HAP-1 (cell line): ENCODE data around the gene JPT2.

Experiments
- DNase-seq, 2 experiments: peaks; one replicate each; pipeline ENCODE4 v3.0.0-alpha.2; 2016 to 2020; ENCODE audit warnings: low spot score in 2 of 2
- H3K27me3 ChIP-seq: fragments of 250-450 bp; sonication (Bioruptor Pico); 2 replicates; pipeline ENCODE4 v1.5.1; 2020; ENCODE audit warnings: low read depth, mild to moderate bottlenecking, moderate library complexity
- H3K36me3 ChIP-seq: fragments of 250-450 bp; sonication (Bioruptor Pico); replicated peaks from 2 replicates; pipeline ENCODE4 v1.5.1; 2020; ENCODE audit warnings: mild to moderate bottlenecking
- H3K4me1 ChIP-seq: fragments of 250-450 bp; sonication (Bioruptor Pico); 2 replicates; pipeline ENCODE4 v1.5.1; 2020; ENCODE audit warnings: mild to moderate bottlenecking
- H3K4me3 ChIP-seq: fragments of 250-450 bp; sonication (Bioruptor Pico); 2 replicates; pipeline ENCODE4 v1.5.1; 2020; ENCODE audit warnings: mild to moderate bottlenecking, moderate library complexity
- H3K9me3 ChIP-seq: fragments of 250-450 bp; sonication (Bioruptor Pico); 2 replicates; pipeline ENCODE4 v1.5.1; 2020; ENCODE audit warnings: mild to moderate bottlenecking, moderate library complexity
- in situ Hi-C: fragments of 300-500 bp; cut with MboI; formaldehyde crosslinking; loops from 3 replicates; pipeline ENCODE4 v1.14.3; 2020; ENCODE audit warnings: low sequenced_read_pairs, inconsistent platforms, mixed read lengths

JPT2 gene

GRCh38 chr16:1656808-1657617 is 21.1 kb upstream of the JPT2 start:
- no peak for DNase-seq
- in situ Hi-C loops = no loop called here
- Histone ChIP-seq H3K4me3 (no peak overlapping the region), H3K9me3 (no peaks in the 10 kb centered on the region), H3K4me1 (no peaks in the 10 kb centered on the region), H3K36me3 (peaks cover 51% of the 10 kb centered on the region), H3K27me3 (no peaks in the 10 kb centered on the region)

- in situ Hi-C loops = no loop called here
- Histone ChIP-seq H3K36me3 (peaks cover 49% of the 10 kb centered on the region), H3K9me3 (no peaks in the 10 kb centered on the region), H3K4me1 (no peaks in the 10 kb centered on the region), H3K4me3 (no peak overlapping the region), H3K27me3 (no peaks in the 10 kb centered on the region)
- DNase-seq = no peak
Observed at GRCh38 chr16:1657841-1658240, 20.2 kb upstream of the JPT2 start.

GRCh38 chr16:1659031-1659430 is 19.0 kb upstream of the JPT2 start:
- no peaks in the 10 kb centered on the region for H3K27me3 ChIP-seq
- H3K4me3 ChIP-seq = no peak overlapping the region
- no peaks in the 10 kb centered on the region for H3K9me3 ChIP-seq
- no peak for DNase-seq
- in situ Hi-C loops = no loop called here
- no peaks in the 10 kb centered on the region for H3K4me1 ChIP-seq
- H3K36me3 ChIP-seq = peaks cover 56% of the 10 kb centered on the region

DNA sequence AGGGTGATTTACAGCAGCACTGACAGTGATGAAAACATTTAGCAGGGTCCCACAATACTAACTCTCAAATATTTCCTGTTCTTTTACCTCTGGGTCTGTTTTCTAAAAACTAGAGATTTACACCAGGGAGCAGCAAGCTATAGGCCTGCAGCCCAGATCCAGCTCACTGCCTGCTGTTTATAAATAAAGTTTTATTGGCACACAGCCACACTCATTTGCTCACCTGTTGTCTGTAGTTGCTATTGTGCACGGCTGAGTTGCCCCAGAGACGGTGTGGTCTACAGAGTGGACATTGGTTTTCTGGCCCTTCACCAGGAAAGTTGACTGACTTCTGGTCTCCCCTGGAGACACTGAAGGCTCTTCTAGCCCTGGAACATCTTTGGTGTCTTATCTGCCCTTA is 16.3 kb upstream of the JPT2 start:
- H3K36me3 ChIP-seq = peaks cover 62% of the 10 kb centered on the region
- in situ Hi-C loops = no loop called here
- H3K4me3 ChIP-seq = no peak overlapping the region

GRCh38 chr16:1662543-1662942 is 15.5 kb upstream of the JPT2 start:
- Histone ChIP-seq H3K36me3 (peaks cover 66% of the 10 kb centered on the region), H3K27me3 (no peaks in the 10 kb centered on the region), H3K4me1 (no peaks in the 10 kb centered on the region), H3K9me3 (no peaks in the 10 kb centered on the region), H3K4me3 (no peak overlapping the region)
- no peak for DNase-seq
- in situ Hi-C loops = no loop called here

More for the DNA sequence above, 16.3 kb upstream of the JPT2 start:
- no peaks in the 10 kb centered on the region for H3K4me1 ChIP-seq
- DNase-seq = no peak
- H3K9me3 ChIP-seq = no peaks in the 10 kb centered on the region
- H3K27me3 ChIP-seq = no peaks in the 10 kb centered on the region

- Histone ChIP-seq H3K4me1 (no peaks in the 10 kb centered on the region), H3K27me3 (no peaks in the 10 kb centered on the region), H3K36me3 (peaks cover 77% of the 10 kb centered on the region), H3K9me3 (no peaks in the 10 kb centered on the region), H3K4me3 (no peak overlapping the region)
- no peak for DNase-seq
- in situ Hi-C loops = no loop called here
Observed at GRCh38 chr16:1665829-1666228, 12.2 kb upstream of the JPT2 start.

DNA sequence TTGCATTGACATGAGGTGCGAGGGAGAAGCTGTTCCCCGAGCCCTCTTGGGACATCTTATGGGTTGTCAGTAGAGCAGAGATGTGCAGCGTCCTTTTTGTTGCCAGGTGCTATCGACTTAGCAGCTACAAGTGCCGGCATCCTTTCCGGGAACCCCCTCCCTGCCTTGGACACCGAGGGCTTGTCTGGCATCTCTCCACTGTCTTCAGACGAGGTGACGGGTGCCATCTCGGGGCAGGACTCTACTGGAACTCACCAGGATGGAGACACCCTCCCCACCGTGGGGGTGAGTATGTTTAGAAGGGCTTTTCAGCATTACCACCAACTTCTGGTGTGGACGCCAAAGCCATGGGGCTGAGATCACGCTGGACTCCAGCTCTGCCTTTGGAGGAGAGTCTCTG is 11.8 kb upstream of the JPT2 start:
- Histone ChIP-seq H3K4me1 (no peaks in the 10 kb centered on the region), H3K36me3 (peaks cover 82% of the 10 kb centered on the region), H3K9me3 (no peaks in the 10 kb centered on the region), H3K4me3 (no peak overlapping the region), H3K27me3 (no peaks in the 10 kb centered on the region)
- in situ Hi-C loops = no loop called here
- DNase-seq = no peak

DNA sequence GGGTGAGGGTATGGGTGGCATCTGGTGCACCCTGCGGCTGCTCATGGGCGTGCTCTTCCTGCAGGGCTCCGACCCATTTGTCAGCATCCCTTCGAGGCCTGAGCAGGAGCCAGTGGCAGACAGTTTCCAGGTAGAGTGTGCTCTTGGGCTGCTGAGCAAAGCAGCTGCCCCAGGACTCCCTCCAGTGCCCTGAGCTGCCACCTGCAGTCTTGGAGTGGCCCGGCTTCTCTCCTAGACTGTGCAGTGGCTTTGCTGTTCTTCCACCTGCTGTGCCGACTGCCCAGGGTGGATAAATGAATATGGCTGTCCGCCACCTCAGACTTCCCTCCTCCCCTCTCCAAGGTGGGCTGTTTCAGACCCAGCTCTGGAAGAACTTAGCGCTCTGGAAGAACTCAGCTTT is 10.8 kb upstream of the JPT2 start:
- no peak overlapping the region for H3K4me3 ChIP-seq
- no peaks in the 10 kb centered on the region for H3K27me3 ChIP-seq
- peaks cover 87% of the 10 kb centered on the region for H3K36me3 ChIP-seq
- no peaks in the 10 kb centered on the region for H3K9me3 ChIP-seq
- in situ Hi-C loops = no loop called here
- no peak for DNase-seq
- H3K4me1 ChIP-seq = no peaks in the 10 kb centered on the region

GRCh38 chr16:1667916-1668315 is 10.2 kb upstream of the JPT2 start:
- Histone ChIP-seq H3K36me3 (peaks cover 85% of the 10 kb centered on the region), H3K27me3 (no peaks in the 10 kb centered on the region), H3K4me3 (no peak overlapping the region), H3K9me3 (no peaks in the 10 kb centered on the region), H3K4me1 (no peaks in the 10 kb centered on the region)
- no peak for DNase-seq
- in situ Hi-C loops = no loop called here

DNA sequence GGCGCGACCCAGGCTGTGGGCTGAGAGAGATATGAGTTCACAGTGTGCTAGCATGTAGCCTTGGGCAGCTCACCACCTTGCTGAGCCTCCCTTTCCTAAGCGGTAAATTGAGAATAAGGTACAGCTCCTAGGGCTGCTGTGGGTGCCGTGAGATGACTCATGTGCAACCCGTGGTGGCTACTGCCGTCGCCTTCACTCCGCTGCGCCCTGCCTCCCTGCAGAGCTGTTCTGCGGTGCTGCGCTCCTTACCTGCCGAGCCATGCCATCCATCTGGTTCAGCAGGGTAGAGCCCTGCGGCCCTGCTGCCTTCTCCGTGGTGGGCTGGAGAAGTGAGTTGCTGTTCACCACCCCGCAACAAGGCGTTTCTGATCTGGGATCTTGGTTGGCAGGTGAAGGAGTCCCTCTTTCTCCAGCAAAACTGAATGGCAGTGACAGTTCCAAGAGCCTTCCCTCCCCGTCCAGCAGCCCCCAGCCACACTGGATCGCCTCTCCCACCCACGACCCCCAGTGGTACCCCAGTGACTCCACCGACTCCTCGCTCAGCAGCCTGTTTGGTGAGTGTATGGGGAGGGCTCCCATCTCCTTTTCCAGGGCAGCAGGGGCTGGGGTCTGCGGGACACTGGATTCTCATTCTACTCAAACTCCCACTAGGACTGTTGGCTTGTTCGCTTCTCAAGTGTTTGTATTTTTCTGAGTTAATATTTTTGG is 9.3 kb upstream of the JPT2 start:
- in situ Hi-C loops = no loop called here
- DNase-seq = no peak
- H3K36me3 ChIP-seq = peaks cover 80% of the 10 kb centered on the region
- no peaks in the 10 kb centered on the region for H3K9me3 ChIP-seq
- no peaks in the 10 kb centered on the region for H3K4me1 ChIP-seq
- no peaks in the 10 kb centered on the region for H3K27me3 ChIP-seq
- H3K4me3 ChIP-seq = no peak overlapping the region

DNA sequence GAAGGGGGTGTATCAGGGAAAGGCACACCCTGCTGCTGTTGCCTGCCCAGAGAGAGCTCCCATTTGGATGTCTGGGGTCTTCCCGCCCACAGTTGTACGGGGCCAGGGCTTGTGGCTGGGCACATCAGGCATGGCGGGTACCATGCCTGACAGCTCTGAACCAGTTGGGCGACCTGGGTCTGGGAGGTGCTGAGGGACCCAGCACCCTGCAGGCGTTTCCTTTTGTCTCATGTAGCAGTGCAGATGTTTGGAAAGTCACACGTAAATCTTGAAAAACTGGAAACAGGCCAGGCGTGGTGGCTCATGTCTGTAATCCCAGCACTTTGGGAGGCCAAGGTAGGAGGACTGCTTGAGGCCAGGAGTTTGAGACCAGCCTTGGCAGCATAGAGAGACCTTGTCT is 8.4 kb upstream of the JPT2 start:
- DNase-seq = no peak
- H3K4me1 ChIP-seq = no peaks in the 10 kb centered on the region
- H3K9me3 ChIP-seq = no peaks in the 10 kb centered on the region
- H3K27me3 ChIP-seq = no peaks in the 10 kb centered on the region
- no peak overlapping the region for H3K4me3 ChIP-seq
- peaks cover 80% of the 10 kb centered on the region for H3K36me3 ChIP-seq
- in situ Hi-C loops = no loop called here

- DNase-seq = no peak
- H3K4me1 ChIP-seq = no peaks in the 10 kb centered on the region
- in situ Hi-C loops = no loop called here
- no peaks in the 10 kb centered on the region for H3K27me3 ChIP-seq
- H3K4me3 ChIP-seq = no peak overlapping the region
- H3K36me3 ChIP-seq = peaks cover 80% of the 10 kb centered on the region
- H3K9me3 ChIP-seq = no peaks in the 10 kb centered on the region
Observed at GRCh38 chr16:1670371-1670770, 7.7 kb upstream of the JPT2 start.

DNA sequence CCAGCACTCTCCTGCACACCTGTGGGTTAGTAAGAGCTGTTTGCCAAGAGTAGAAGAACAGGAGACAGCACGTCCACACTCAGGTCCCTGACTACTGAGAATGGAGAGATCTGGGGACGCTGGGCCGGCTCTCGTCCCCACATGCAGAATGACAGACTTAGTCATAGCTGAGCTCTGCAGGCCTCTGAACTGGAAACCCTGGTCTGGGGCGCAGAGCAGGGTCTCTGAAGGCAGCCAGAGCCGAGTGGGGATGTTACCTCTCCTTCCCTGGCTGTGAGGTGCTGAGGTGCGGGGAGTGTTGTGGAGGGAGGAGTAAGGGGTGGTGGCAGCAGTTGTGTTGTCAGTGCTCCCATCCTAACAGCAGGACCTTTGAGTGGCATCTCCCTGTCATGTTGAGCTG is 7.2 kb upstream of the JPT2 start:
- H3K27me3 ChIP-seq = no peaks in the 10 kb centered on the region
- H3K9me3 ChIP-seq = no peaks in the 10 kb centered on the region
- no peak for DNase-seq
- no peaks in the 10 kb centered on the region for H3K4me1 ChIP-seq
- H3K36me3 ChIP-seq = peaks cover 77% of the 10 kb centered on the region
- in situ Hi-C loops = no loop called here
- H3K4me3 ChIP-seq = no peak overlapping the region

DNA sequence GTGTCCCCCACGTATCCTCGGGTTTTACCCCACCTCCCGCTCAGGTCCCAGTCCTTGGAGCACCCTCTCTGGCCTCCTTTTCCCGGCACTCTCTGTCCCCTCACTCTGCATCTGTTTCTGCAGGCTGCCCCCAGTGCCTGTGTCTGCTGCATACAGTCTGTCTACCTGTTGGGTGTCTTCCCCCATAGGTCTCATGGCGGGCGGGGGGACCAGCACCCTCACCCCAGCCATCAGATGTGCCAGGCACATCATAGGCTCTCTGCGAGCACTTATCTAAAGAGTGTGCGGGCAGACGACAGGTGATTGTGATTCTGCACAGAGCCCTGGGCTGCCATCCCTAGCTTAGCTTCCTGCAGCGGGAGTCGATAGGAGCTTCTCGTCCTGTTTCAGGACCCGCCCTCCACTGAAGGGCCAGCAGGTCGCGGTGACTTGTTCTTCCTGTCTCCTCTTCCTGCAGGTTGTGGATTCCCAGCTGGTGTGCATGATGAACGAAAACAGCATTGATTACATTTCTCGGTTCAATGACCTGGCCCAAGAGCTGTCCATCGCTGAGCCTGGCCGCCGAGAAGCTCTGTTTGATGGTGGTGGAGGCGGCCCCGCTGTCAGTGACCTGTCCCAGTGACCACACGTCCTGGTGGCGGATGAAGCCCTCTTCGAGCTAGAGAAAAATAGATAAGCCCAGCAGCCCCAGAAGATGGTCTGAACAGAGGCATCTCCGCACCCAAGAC is 4.5 kb upstream of the JPT2 start:
- H3K4me3 ChIP-seq = no peak overlapping the region
- DNase-seq = no peak
- no peaks in the 10 kb centered on the region for H3K27me3 ChIP-seq
- in situ Hi-C loops = no loop called here
- H3K9me3 ChIP-seq = no peaks in the 10 kb centered on the region
- peaks cover 3% of the 10 kb centered on the region; the same call in 1 of the 2 replicates for H3K4me1 ChIP-seq
- H3K36me3 ChIP-seq = peaks cover 57% of the 10 kb centered on the region
